Measurements from ENCODE around the gene TAS1R1.

TAS1R1 gene

DNA sequence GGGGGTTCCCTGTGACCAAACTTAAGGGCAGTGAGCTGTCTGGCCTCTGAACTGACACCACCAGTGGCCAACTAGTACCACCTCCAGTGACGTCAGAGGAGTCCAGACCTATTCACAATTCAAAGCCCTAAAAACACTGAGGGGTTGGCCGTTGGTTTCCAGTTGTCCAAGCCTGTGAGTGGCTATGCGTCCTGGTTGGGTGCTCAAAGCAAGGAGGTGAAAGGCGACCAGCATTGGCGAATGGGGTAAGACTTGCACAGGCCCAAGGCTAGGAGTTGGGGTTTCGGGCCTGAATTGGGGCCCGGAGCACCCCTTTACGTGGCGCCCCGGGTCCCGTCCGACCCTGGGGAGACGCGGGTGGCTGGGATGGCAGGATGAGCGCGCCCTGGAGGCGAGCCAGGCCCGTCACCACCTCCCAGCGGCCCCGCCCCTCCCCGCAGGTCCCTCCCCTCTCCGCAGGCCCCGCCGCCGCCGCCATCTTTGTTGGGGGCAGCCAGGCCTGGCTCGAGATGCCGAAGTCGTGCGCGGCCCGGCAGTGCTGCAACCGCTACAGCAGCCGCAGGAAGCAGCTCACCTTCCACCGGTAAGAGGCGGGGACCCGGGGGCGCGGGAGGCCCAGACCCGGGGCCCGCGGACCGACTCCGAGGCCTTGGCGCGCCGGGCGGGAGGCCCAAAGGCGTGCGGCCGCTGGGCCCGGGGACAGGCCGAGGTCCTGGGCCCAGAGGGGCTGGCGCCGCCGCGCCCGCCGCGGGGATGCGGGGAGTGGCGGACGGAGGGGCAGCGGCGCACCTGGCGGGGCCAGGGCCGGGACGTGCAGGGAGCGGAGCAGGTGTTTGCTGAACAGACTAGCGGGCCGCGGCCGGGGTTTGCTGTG, 69.8 kb downstream of the TAS1R1 start, which contains the start of gene THAP3:
Gene THAP3 (plus strand): TSS at position 159 of the 874 bp plus-strand sequence. CDS start 351 bp downstream, at position 510.
- no peaks in the 10 kb centered on the region for H3K9me3 ChIP-seq (ENCODE audit: control insufficient read depth in 2 of 2, low read length in 2 of 2)
- no peaks in the 10 kb centered on the region for H3K27me3 ChIP-seq (ENCODE audit: control insufficient read depth in 1 of 2, insufficient read depth in 2 of 2, low read length in 2 of 2)
- H3K4me3 ChIP-seq (ENCODE audit: low read length in 2 of 2): peak within 1 kb of the TSS; percentile 56 to 81
- peak within 1 kb of the TSS; percentile 83 for H3K27ac ChIP-seq (ENCODE audit: low read length)
- H3K4me1 ChIP-seq (ENCODE audit: control insufficient read depth, insufficient read depth, low read length): peaks cover 22% of the 10 kb centered on the region
- H3K36me3 ChIP-seq (ENCODE audit: control insufficient read depth in 2 of 2, insufficient read depth in 2 of 2, low read length in 2 of 2): peaks cover 37 to 47% of the 10 kb centered on the region in 2 donors
- peak within 1 kb of the TSS; percentile 78 to 79 for H3K9ac ChIP-seq (ENCODE audit: low read length in 2 of 2)

DNA sequence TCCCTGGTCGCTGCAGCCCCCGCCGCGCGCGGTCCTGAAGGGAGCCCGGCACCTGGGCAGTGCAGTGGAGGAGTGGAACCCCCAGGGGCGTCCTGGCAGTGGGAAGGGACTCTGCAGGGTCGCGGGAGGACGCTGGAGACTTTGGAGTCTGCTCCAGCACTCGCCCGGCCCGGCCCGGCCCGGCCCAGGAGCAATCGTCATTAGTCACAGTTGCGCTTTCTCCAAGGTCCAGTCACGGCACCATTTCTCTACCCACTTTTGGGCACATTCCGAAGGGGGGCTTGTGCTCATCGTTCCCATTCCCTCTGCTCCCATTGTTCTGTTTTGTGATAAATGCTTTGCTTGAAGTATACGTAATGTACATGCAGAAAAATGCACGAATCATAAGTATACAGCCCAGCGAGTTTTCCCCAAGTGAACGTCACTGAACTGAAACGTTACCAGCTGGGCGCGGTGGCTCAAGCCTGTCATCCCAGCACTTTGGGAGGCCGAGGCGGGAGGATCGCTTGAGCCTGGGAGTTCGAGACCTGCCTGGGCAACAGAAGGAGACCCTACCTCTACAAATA, 70.6 kb downstream of the TAS1R1 start:
- no peaks in the 10 kb centered on the region for H3K9me3 ChIP-seq (ENCODE audit: control insufficient read depth in 2 of 2, low read length in 2 of 2)
- H3K4me3 ChIP-seq (ENCODE audit: low read length in 2 of 2): peak overlapping the region; percentile 56 to 81
- peak overlapping the region; percentile 83 for H3K27ac ChIP-seq (ENCODE audit: low read length)
- no peaks in the 10 kb centered on the region for H3K27me3 ChIP-seq (ENCODE audit: control insufficient read depth in 1 of 2, insufficient read depth in 2 of 2, low read length in 2 of 2)
- peaks cover 39 to 44% of the 10 kb centered on the region in 2 donors for H3K36me3 ChIP-seq (ENCODE audit: control insufficient read depth in 2 of 2, insufficient read depth in 2 of 2, low read length in 2 of 2)
- peaks cover 22% of the 10 kb centered on the region for H3K4me1 ChIP-seq (ENCODE audit: control insufficient read depth, insufficient read depth, low read length)
- peak overlapping the region; percentile 78 to 79 for H3K9ac ChIP-seq (ENCODE audit: low read length in 2 of 2)

DNA sequence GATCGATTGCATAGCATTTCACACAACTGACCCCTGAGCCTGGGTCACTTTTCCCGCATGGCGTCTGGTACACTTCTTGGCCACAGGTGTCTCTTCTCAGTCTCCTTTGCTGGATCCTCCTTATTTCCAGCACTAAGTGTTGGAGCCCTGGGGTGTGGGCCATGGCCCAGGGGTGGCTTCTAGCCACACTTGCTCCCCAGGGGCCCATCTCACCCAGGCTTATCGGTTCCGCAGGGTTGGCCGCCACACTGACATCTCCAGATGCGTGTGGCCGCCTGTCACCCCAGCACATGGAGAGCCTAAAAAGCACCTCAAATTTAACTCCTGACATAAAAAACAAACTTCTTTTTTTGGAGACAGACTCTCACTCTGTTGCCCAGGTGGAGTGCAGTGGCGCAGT, 71.9 kb downstream of the TAS1R1 start:
- H3K27me3 ChIP-seq (ENCODE audit: control insufficient read depth in 1 of 2, insufficient read depth in 2 of 2, low read length in 2 of 2): no peaks in the 10 kb centered on the region
- H3K4me3 ChIP-seq (ENCODE audit: low read length in 2 of 2): no peak overlapping the region
- H3K9me3 ChIP-seq (ENCODE audit: control insufficient read depth in 2 of 2, low read length in 2 of 2): no peaks in the 10 kb centered on the region
- peaks cover 22% of the 10 kb centered on the region for H3K4me1 ChIP-seq (ENCODE audit: control insufficient read depth, insufficient read depth, low read length)
- H3K9ac ChIP-seq (ENCODE audit: low read length in 2 of 2): no peak overlapping the region
- no peak overlapping the region for H3K27ac ChIP-seq (ENCODE audit: low read length)
- peaks cover 32 to 36% of the 10 kb centered on the region in 2 donors for H3K36me3 ChIP-seq (ENCODE audit: control insufficient read depth in 2 of 2, insufficient read depth in 2 of 2, low read length in 2 of 2)

DNA sequence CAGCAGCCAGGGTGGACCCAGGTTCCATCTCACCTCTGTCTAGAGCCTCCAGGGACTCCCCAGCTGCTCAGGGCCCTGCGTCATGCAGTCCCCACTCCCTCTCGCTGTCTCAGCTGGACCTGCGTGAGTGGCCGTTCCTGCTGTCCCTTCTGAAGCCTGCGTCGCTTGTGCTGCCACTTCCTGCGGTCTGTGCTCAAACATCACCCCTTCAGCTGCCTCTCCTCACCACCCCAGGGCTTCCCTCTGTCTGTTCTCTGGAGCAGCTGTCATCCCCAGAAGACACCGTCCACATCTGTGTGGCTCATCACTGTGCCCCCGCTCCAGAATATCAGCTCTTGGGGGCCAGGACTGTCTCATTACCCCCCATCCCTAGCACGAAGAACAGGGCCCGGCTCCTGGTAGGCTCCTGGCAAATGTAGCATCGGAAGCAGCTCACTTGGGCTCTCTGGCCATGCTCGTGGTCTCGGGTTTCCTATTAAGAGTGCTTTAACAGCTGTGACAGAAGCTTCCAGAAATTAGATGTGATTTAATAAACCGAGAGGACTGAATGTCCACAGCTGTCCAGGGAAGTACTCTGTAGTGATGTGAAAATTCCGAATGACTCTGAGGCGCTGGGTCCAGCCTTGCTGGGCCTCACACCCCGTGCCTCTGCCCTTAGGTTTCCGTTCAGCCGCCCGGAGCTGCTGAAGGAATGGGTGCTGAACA, 72.9 kb downstream of the TAS1R1 start:
- no peak overlapping the region for H3K4me3 ChIP-seq (ENCODE audit: low read length in 2 of 2)
- peaks cover 22% of the 10 kb centered on the region for H3K4me1 ChIP-seq (ENCODE audit: control insufficient read depth, insufficient read depth, low read length)
- H3K36me3 ChIP-seq (ENCODE audit: control insufficient read depth in 2 of 2, insufficient read depth in 2 of 2, low read length in 2 of 2): peaks cover 40 to 41% of the 10 kb centered on the region in 2 donors
- H3K27ac ChIP-seq (ENCODE audit: low read length): no peak overlapping the region
- no peaks in the 10 kb centered on the region for H3K27me3 ChIP-seq (ENCODE audit: control insufficient read depth in 1 of 2, insufficient read depth in 2 of 2, low read length in 2 of 2)
- H3K9ac ChIP-seq (ENCODE audit: low read length in 2 of 2): no peak overlapping the region
- H3K9me3 ChIP-seq (ENCODE audit: control insufficient read depth in 2 of 2, low read length in 2 of 2): no peaks in the 10 kb centered on the region

DNA sequence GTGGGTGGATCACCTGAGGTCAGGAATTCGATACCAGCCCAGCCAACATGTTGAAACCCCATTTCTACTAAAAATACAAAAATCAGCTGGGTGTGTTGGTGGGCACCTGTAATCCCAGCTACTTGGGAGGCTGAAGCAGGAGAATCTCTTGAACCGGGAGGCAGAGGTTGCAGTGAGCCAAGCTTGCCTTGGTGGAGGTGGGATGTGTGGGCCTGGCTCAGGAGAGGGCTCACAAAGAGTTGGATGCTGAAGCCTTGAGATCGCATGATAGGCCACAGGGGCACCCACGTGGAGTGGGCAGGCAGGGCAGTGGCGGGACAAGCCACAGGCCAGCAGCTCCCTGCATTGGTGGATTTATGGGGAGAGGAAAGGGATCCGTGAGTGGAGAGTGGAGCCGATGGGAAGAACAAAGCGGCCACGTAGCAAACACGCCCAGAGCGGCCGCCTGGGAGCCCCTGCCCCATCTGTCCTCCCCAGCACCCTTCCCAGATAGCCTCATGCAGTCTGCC, 73.9 kb downstream of the TAS1R1 start:
- no peak overlapping the region for H3K4me3 ChIP-seq (ENCODE audit: low read length in 2 of 2)
- no peak overlapping the region for H3K9ac ChIP-seq (ENCODE audit: low read length in 2 of 2)
- H3K9me3 ChIP-seq (ENCODE audit: control insufficient read depth in 2 of 2, low read length in 2 of 2): no peaks in the 10 kb centered on the region
- peaks cover 22% of the 10 kb centered on the region for H3K4me1 ChIP-seq (ENCODE audit: control insufficient read depth, insufficient read depth, low read length)
- H3K27me3 ChIP-seq (ENCODE audit: control insufficient read depth in 1 of 2, insufficient read depth in 2 of 2, low read length in 2 of 2): no peaks in the 10 kb centered on the region
- H3K27ac ChIP-seq (ENCODE audit: low read length): no peak overlapping the region
- H3K36me3 ChIP-seq (ENCODE audit: control insufficient read depth in 2 of 2, insufficient read depth in 2 of 2, low read length in 2 of 2): peaks cover 42 to 46% of the 10 kb centered on the region in 2 donors

Data from stomach smooth muscle (tissue), 2 donors.